Adrenal gland (tissue), 12 donors: ENCODE data around the gene EPB41L2. TPM values are rescaled to one million over a fixed set of nuclear protein-coding genes. Genes with fewer than 3 reads are reported as not detected.

Source experiments
- DNase-seq, 7 donors: peaks; one replicate each; pipeline ENCODE4 v3.0.0-alpha.2; 2019 to 2020
- H3K27ac ChIP-seq, 5 donors: fragments of 200-600 bp; sonication (generic) in 4 of 5; 1 replicate in 3 of 5; 2 replicates in 2 of 5; pipeline versions ENCODE4 v1.5.1 to v1.8.0; 2016 to 2020; ENCODE audit warnings: mild to moderate bottlenecking in 1 of 5
- H3K27me3 ChIP-seq: fragments of 200-600 bp; 2 replicates; pipeline ENCODE4 v1.8.0; 2021
- H3K36me3 ChIP-seq, 2 donors: fragments of 200-600 bp; replicated peaks in 1 of 2; 1 replicate in 1 of 2; 2 replicates in 1 of 2; pipeline versions ENCODE4 v1.5.1 to v1.8.0; 2018 to 2022
- H3K4me1 ChIP-seq, 2 donors: fragments of 200-600 bp; replicated peaks in 1 of 2; 1 replicate in 1 of 2; 2 replicates in 1 of 2; pipeline versions ENCODE4 v1.5.1 to v1.8.0; 2018 to 2021
- H3K4me3 ChIP-seq, 4 donors: fragments of 200-600 bp; sonication (generic) in 3 of 4; one replicate each; pipeline ENCODE4 v1.5.1; 2016 to 2018
- H3K9me3 ChIP-seq, 3 donors: fragments of 200-600 bp; sonication (generic) in 1 of 3; replicated peaks in 1 of 3; 1 replicate in 2 of 3; 2 replicates in 1 of 3; pipeline versions ENCODE4 v1.5.1 to v1.8.0; 2016 to 2021
- CTCF ChIP-seq, 6 experiments: fragments of 450-650 bp in 4 of 6; fragments of 200-600 bp in 2 of 6; sonication (generic) in 1 of 6; IDR thresholded peaks; 1 replicate in 5 of 6; 2 replicates in 1 of 6; pipeline versions ENCODE4 v1.5.1 to v1.8.0; 2016 to 2021; ENCODE audit warnings: antibody characterized with exemption in 6 of 6, mild to moderate bottlenecking in 2 of 6, moderate library complexity in 1 of 6
- POLR2A ChIP-seq, 2 donors: fragments of 450-650 bp; IDR thresholded peaks; one replicate each; pipeline ENCODE4 v1.6.1; 2017; ENCODE audit warnings: antibody characterized with exemption in 2 of 2, mild to moderate bottlenecking in 2 of 2, moderate library complexity in 1 of 2
- WGBS, 4 donors: extraction: QIAGEN DNeasy Blood & Tissue Kit in 2 of 4; methylation state at CpG; one replicate each; pipeline versions ENCODE4 v1.1.5 to v1.1.7; 2013 to 2017; 5-methylcytosine and 5-hydroxymethylcytosine counted together
- intact Hi-C, 2 donors: fragments of 100-400 bp; cut with DNase I; formaldehyde crosslinking; loops; one replicate each; pipeline versions ENCODE4 v1.14.1 to v1.15.0; 2022 to 2023
- polyA plus RNA-seq, 3 donors: library from polyadenylated mRNA; stranded (reverse); fragments of 200-250 nt in 2 of 3; fragments of 350-450 nt in 1 of 3; fragmentation: Illumina TruSeq in 1 of 3; extraction: RNeasy Lipid Tissue Mini Kit (QIAGEN cat#74804) in 1 of 3; gene quantifications; one replicate each; pipeline ENCODE4 v1.2.3, GENCODE V29; 2013 to 2014
- total RNA-seq, 9 donors: library from RNA; depleted of rRNA in 4 of 9; stranded (reverse); fragments of >200 nt in 4 of 9; fragments of 120-200 nt in 1 of 9; fragmentation: NEBNext Ultra II Directional in 1 of 9; extraction: Animal tissue kit (Norgen Biotek cat#: 25700) in 1 of 9; gene quantifications; one replicate each; pipeline versions ENCODE4 v1.1.0 to v1.2.4, GENCODE V29; 2013 to 2023
- donor health status: healthy with polysubstance abuse.
- donor health status: Bipolar disorder and iron deficiency.
- donor health status: DM: yes; HTN: yes; CAD: no.
- donor health status: DM: no; HTN: no; CAD: no.
- donor health status: DM: no; HTN: no; CAD: no.
- donor health status: DM: yes; HTN: yes; CAD: no.

The EPB41L2 gene
- total and polyA plus RNA-seq, 12 donors: 30.6 to 101 (median 82.4) TPM

- intact Hi-C loops: no loop called here
- Histone ChIP-seq H3K9me3 (no peaks in the 10 kb centered on the region), H3K36me3 (no peaks in the 10 kb centered on the region), H3K27me3 (no peaks in the 10 kb centered on the region), H3K27ac (no peak overlapping the region), H3K4me1 (no peaks in the 10 kb centered on the region), H3K4me3 (no peak overlapping the region)
- no peak for DNase-seq
- TF ChIP-seq CTCF (IDR thresholded peaks at IDR 0.05) (no peak), POLR2A (IDR thresholded peaks at IDR 0.05) (no peak)
Measured at GRCh38 chr6:130908188-130908587, 154.9 kb downstream of the EPB41L2 start.

GRCh38 chr6:130907687-130908086 is 155.4 kb downstream of the EPB41L2 start:
- WGBS, 4 donors: 80 to 90% (median 85%) methylated on average over 3 of the region's 3 CpGs
- DNase-seq: no peak

GRCh38 chr6:130906736-130907381 is 156.2 kb downstream of the EPB41L2 start:
- H3K27me3 ChIP-seq: no peaks in the 10 kb centered on the region
- intact Hi-C loops: no loop called here
- no peaks in the 10 kb centered on the region for H3K36me3 ChIP-seq
- WGBS, 4 donors: 64 to 83% (median 69%) methylated on average over 2 of the region's 2 CpGs
- H3K9me3 ChIP-seq: no peaks in the 10 kb centered on the region
- H3K27ac ChIP-seq: no peak overlapping the region
- H3K4me3 ChIP-seq: no peak overlapping the region
- TF ChIP-seq CTCF (IDR thresholded peaks at IDR 0.05): no peak
- no peaks in the 10 kb centered on the region for H3K4me1 ChIP-seq
- no peak for DNase-seq

More at GRCh38 chr6:130907687-130908086, 155.4 kb downstream of the EPB41L2 start:
- TF ChIP-seq POLR2A (IDR thresholded peaks at IDR 0.05) (no peak), CTCF (IDR thresholded peaks at IDR 0.05) (no peak)
- Histone ChIP-seq H3K27me3 (no peaks in the 10 kb centered on the region), H3K4me1 (no peaks in the 10 kb centered on the region), H3K9me3 (no peaks in the 10 kb centered on the region), H3K36me3 (no peaks in the 10 kb centered on the region), H3K4me3 (no peak overlapping the region), H3K27ac (no peak overlapping the region)
- intact Hi-C loops: no loop called here

- H3K4me1 ChIP-seq: peaks cover 0 to 10% of the 10 kb centered on the region in 2 donors
- intact Hi-C loops: no loop called here
- no peaks in the 10 kb centered on the region for H3K9me3 ChIP-seq
- no peaks in the 10 kb centered on the region for H3K27me3 ChIP-seq
- no peak for DNase-seq
- no peaks in the 10 kb centered on the region for H3K36me3 ChIP-seq
- H3K4me3 ChIP-seq: no peak overlapping the region
- no peak for TF ChIP-seq POLR2A (IDR thresholded peaks at IDR 0.05)
- TF ChIP-seq CTCF (IDR thresholded peaks at IDR 0.05): no peak
- no peak overlapping the region for H3K27ac ChIP-seq
Measured at GRCh38 chr6:130903602-130904001, 159.4 kb downstream of the EPB41L2 start.
